HUES6 (cell line): ENCODE results near the gene PTPN3.

Source experiments
- H3K27ac ChIP-seq: 2 replicates; pipeline ENCODE4 v1.7.0; 2013; ENCODE audit warnings: low read depth, mild to moderate bottlenecking, low read length, inconsistent platforms
- H3K27me3 ChIP-seq: 2 replicates; pipeline ENCODE4 v1.6.1; 2013; ENCODE audit warnings: low read length; ENCODE audit not compliant: control insufficient read depth, insufficient read depth
- H3K36me3 ChIP-seq: 2 replicates; pipeline ENCODE4 v1.6.1; 2013; ENCODE audit warnings: low read length; ENCODE audit not compliant: control insufficient read depth, insufficient read depth
- H3K4me1 ChIP-seq: 2 replicates; pipeline ENCODE4 v1.6.1; 2013; ENCODE audit warnings: low read length; ENCODE audit not compliant: control insufficient read depth, insufficient read depth
- H3K4me3 ChIP-seq: 2 replicates; pipeline ENCODE4 v1.5.1; 2013; ENCODE audit warnings: low read depth, low read length
- H3K9ac ChIP-seq: one replicate; pipeline ENCODE4 v1.6.1; 2013; ENCODE audit warnings: mild to moderate bottlenecking, low read length
- H3K9me3 ChIP-seq: 2 replicates; pipeline ENCODE4 v1.6.1; 2013; ENCODE audit warnings: low read depth, low read length; ENCODE audit not compliant: control insufficient read depth, insufficient read depth

Gene PTPN3

GRCh38 chr9:109408759-109409462, 89.2 kb downstream of the PTPN3 start:
- Histone ChIP-seq H3K4me1 (peaks cover 30% of the 10 kb centered on the region), H3K27ac (0 out of 2 replicates have a peak overlapping the region, but pooled peaks have one; percentile 22), H3K9me3 (no peaks in the 10 kb centered on the region), H3K27me3 (no peaks in the 10 kb centered on the region), H3K4me3 (no peak overlapping the region), H3K36me3 (no peaks in the 10 kb centered on the region), H3K9ac (no peak overlapping the region)

DNA sequence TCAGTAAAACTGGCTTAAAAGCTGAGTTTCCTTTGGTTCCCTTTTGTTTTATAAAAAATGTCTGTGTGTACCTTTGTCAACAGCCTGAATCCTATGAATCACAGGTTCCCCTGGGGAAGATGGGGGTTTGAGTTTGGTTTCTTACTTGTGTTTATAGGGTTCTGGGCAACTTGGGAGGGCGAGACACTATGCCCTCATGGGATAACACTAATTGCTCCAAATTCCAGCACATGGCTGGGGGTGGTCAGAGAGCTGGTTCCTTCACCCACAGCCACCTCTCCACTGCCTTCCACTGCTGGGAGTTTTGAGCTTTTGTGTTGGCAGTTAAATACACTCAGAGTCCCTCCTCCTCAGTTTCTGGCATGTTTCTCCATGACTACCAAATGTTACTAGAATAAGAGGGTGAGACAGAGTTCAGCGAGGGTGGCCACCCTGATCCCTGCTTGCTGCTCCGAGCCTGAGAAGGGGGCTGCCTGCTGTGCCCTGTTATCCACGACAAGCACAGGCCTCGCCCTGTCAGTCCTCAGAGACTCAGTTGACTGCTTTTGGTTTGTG, 94.3 kb downstream of the PTPN3 start:
- Histone ChIP-seq H3K27ac (no peak overlapping the region), H3K4me3 (no peak overlapping the region), H3K4me1 (peaks cover 1% of the 10 kb centered on the region), H3K27me3 (no peaks in the 10 kb centered on the region), H3K9ac (no peak overlapping the region), H3K9me3 (no peaks in the 10 kb centered on the region), H3K36me3 (no peaks in the 10 kb centered on the region)

GRCh38 chr9:109403116-109403515, 95.0 kb downstream of the PTPN3 start:
- H3K4me1 ChIP-seq: no peaks in the 10 kb centered on the region
- H3K9ac ChIP-seq: no peak overlapping the region
- no peaks in the 10 kb centered on the region for H3K9me3 ChIP-seq
- no peaks in the 10 kb centered on the region for H3K36me3 ChIP-seq
- no peaks in the 10 kb centered on the region for H3K27me3 ChIP-seq
- H3K27ac ChIP-seq: no peak overlapping the region
- H3K4me3 ChIP-seq: no peak overlapping the region

DNA sequence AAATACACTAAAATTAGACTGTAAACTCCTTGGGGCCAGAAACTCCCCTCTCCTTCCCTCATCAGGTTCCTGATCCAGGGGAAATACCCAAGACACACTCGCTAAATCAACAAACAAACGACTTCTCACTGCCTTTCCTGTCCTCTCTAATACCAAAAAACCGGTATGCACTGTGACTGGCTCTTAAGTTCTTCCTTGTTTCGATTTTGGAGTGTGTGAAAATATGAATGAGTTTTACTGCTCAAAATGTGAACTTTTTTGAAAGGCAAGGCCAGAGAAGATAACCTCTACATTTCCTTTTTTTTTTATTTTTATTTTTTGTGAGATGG, 96.2 kb downstream of the PTPN3 start:
- H3K27me3 ChIP-seq: no peaks in the 10 kb centered on the region
- H3K4me1 ChIP-seq: no peaks in the 10 kb centered on the region
- no peak overlapping the region for H3K27ac ChIP-seq
- H3K4me3 ChIP-seq: no peak overlapping the region
- no peak overlapping the region for H3K9ac ChIP-seq
- no peaks in the 10 kb centered on the region for H3K36me3 ChIP-seq
- no peaks in the 10 kb centered on the region for H3K9me3 ChIP-seq

- no peak overlapping the region for H3K9ac ChIP-seq
- no peaks in the 10 kb centered on the region for H3K36me3 ChIP-seq
- H3K27ac ChIP-seq: no peak overlapping the region
- no peaks in the 10 kb centered on the region for H3K4me1 ChIP-seq
- no peaks in the 10 kb centered on the region for H3K27me3 ChIP-seq
- no peaks in the 10 kb centered on the region for H3K9me3 ChIP-seq
- no peak overlapping the region for H3K4me3 ChIP-seq
Observed at GRCh38 chr9:109401169-109401989, 96.7 kb downstream of the PTPN3 start.

DNA sequence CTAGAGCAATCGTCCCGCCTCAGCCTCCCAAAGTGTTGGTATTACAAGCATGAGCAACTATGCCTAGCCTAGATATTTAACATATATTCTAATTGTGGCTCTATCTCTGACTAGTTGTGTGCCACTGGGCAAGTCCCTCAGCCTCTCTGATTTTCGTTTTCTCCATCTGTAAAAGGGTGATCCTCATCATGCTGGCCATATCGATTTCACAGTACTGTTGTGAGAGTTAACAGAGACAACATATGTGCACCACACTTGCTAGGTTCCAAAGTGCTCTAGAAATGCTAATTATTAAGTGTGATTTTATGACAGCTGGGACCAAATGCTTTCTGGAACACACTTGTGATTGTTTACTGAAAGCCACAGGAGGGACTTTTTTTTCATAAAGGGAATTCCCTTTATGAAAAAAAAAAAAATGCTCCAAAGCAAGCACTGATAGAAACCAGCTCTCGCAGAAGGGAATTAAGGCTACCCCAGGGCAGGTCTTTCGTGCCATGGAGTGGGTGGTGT, 98.8 kb downstream of the PTPN3 start:
- Histone ChIP-seq H3K4me1 (no peaks in the 10 kb centered on the region), H3K9me3 (no peaks in the 10 kb centered on the region), H3K27ac (no peak overlapping the region), H3K36me3 (no peaks in the 10 kb centered on the region), H3K4me3 (no peak overlapping the region), H3K27me3 (no peaks in the 10 kb centered on the region), H3K9ac (no peak overlapping the region)

DNA sequence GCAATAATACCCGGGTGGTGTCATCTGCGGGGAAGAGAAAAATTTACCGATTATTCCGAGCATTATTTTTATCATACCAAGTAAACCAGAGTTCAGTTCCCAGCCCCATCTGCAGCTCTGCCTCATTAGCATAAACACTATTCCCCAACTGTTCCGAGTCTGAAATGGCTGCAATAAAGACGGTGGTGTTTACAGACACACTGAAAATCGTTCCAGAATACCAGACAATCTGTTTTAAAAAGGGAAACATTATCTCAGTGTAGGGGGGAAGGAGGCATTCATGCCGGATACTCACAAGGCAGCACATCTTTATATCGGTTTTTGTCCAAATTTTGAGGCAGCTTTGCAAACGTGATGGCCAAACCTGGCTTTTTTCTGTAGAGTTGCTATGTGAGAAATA, 106.9 kb downstream of the PTPN3 start:
- no peaks in the 10 kb centered on the region for H3K9me3 ChIP-seq
- H3K9ac ChIP-seq: no peak overlapping the region
- H3K27ac ChIP-seq: no peak overlapping the region
- H3K4me3 ChIP-seq: no peak overlapping the region
- no peaks in the 10 kb centered on the region for H3K27me3 ChIP-seq
- H3K36me3 ChIP-seq: no peaks in the 10 kb centered on the region
- no peaks in the 10 kb centered on the region for H3K4me1 ChIP-seq

- H3K36me3 ChIP-seq: no peaks in the 10 kb centered on the region
- no peak overlapping the region for H3K9ac ChIP-seq
- no peak overlapping the region for H3K4me3 ChIP-seq
- H3K27ac ChIP-seq: no peak overlapping the region
- H3K4me1 ChIP-seq: no peaks in the 10 kb centered on the region
- H3K9me3 ChIP-seq: no peaks in the 10 kb centered on the region
- no peaks in the 10 kb centered on the region for H3K27me3 ChIP-seq
Observed at GRCh38 chr9:109387856-109388255, 110.3 kb downstream of the PTPN3 start.

GRCh38 chr9:109387206-109387605, 110.9 kb downstream of the PTPN3 start:
- H3K4me3 ChIP-seq: no peak overlapping the region
- H3K36me3 ChIP-seq: no peaks in the 10 kb centered on the region
- H3K27ac ChIP-seq: no peak overlapping the region
- no peaks in the 10 kb centered on the region for H3K4me1 ChIP-seq
- H3K9me3 ChIP-seq: no peaks in the 10 kb centered on the region
- no peaks in the 10 kb centered on the region for H3K27me3 ChIP-seq
- no peak overlapping the region for H3K9ac ChIP-seq

DNA sequence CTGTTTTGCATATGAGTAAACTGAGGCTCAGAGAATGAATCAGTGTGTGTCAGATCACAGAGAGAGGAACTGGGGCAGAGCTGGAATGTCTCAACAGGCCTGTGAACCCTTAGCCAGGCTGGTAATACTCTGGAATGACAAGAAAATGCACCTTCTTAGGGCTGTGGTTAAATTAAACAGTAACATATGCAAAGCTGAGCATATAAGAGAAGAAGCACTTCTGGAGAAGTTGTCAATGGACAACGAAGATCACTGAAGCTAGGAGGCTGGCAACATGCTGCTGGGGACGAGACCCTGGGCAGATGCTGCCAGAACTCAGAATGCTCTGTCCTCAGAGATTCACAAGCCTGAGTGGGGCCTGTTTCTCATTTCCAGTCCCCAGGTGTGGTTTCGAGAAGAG, 112.6 kb downstream of the PTPN3 start:
- Histone ChIP-seq H3K27me3 (no peaks in the 10 kb centered on the region), H3K36me3 (no peaks in the 10 kb centered on the region), H3K4me1 (no peaks in the 10 kb centered on the region), H3K9me3 (no peaks in the 10 kb centered on the region), H3K9ac (no peak overlapping the region), H3K27ac (no peak overlapping the region), H3K4me3 (no peak overlapping the region)

GRCh38 chr9:109383947-109384346, 114.2 kb downstream of the PTPN3 start:
- Histone ChIP-seq H3K4me3 (no peak overlapping the region), H3K27me3 (no peaks in the 10 kb centered on the region), H3K36me3 (peaks cover 3% of the 10 kb centered on the region; the same call in 1 of the 2 replicates), H3K27ac (no peak overlapping the region), H3K9ac (no peak overlapping the region), H3K4me1 (no peaks in the 10 kb centered on the region), H3K9me3 (peaks cover under 1% of the 10 kb centered on the region; the same call in 1 of the 2 replicates)
